Measurements from ENCODE around the gene WNT4.

DNA sequence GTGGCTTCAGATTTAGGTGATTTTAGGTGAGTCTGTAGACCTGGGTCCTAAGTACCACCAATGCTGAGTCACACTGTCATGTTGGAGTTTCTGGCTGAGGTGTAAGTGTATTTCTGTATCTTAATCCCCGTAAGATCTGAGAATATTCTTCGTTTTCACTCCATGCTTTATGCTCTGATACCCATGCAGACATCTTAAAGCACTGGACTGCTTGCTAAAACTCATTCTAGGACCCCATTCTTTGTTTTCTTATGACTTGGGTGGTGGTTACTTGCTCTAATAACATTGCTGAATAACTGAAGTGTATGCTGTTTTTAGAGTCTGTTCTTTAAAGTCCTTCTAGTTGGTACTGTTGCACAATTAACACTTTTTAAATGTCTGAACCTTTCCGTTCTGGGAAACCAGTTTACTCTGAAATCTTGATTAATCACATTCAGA is 53.7 kb downstream of the WNT4 start:
- TF ChIP-seq, protein P1, sequence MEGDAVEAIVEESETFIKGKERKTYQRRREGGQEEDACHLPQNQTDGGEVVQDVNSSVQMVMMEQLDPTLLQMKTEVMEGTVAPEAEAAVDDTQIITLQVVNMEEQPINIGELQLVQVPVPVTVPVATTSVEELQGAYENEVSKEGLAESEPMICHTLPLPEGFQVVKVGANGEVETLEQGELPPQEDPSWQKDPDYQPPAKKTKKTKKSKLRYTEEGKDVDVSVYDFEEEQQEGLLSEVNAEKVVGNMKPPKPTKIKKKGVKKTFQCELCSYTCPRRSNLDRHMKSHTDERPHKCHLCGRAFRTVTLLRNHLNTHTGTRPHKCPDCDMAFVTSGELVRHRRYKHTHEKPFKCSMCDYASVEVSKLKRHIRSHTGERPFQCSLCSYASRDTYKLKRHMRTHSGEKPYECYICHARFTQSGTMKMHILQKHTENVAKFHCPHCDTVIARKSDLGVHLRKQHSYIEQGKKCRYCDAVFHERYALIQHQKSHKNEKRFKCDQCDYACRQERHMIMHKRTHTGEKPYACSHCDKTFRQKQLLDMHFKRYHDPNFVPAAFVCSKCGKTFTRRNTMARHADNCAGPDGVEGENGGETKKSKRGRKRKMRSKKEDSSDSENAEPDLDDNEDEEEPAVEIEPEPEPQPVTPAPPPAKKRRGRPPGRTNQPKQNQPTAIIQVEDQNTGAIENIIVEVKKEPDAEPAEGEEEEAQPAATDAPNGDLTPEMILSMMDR (conservative IDR thresholded peaks at IDR 0.05 in 1 of 2, IDR thresholded peaks at IDR 0.05 in 1 of 2; ENCODE audit: extremely low read depth in 1 of 2, insufficient read depth in 1 of 2, low read depth in 1 of 2, low read length in 2 of 2), result no peak
- no peak for TF ChIP-seq EZH2 (IDR thresholded peaks at IDR 0.05; ENCODE audit: borderline replicate concordance, low read length)
